Measurements from ENCODE around the gene ZZZ3.
"Not testable (repeated sequence)": the region's sequence is repeated elsewhere in the genome, so short reads cannot be mapped to it uniquely, and the experiment has no call there.

Gene ZZZ3

DNA sequence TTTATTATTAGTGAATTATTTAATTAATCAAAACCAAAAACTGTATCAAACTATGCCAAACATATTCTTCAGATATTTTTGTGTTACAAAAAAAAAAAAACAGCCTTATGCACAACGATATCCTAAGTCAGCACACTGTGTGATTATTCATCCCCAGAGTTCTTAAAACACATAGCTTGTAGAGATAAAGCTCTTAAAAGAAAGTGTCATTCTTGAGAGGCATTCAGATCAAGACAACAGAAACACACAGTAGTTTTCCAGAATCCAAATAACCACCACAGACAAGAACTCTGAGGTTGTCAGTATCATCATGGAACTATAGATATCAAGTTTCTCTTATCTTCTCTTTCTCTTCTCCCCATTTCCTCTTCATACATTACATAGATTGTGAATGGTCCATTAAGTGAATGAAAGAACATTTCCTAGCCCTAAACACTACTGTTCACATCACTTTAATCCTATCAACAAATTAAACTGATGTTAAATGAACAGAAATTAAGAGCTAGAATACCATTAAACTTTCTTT, 13.5 kb downstream of the ZZZ3 start:
- DNase-seq: no peak

DNA sequence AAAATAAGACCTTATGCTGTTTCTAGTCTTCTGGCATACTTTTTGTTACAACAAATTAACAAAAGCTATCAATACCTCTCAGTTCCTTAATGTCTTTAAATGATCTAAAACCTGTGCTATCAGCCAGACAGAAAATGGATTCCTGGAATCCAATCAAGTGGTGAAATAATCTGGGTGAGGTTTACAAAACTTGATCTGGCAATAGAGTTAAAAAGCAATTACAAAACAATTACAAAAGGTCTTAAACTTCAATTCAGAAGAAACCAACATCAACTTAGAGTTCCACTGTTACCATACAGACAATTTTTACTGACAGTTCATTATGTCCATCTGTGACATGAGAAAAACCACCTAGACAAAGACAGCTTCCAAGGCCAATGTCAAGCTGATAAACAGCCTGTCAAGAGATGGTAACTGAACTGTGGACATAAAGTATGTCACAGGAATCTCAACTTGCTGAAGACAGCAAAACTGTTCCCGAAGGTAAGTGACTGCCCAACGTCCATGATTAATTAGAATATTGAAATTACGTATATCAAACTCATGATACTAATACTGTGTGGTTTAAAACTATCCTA, 17.4 kb downstream of the ZZZ3 start:
- no peak for DNase-seq

DNA sequence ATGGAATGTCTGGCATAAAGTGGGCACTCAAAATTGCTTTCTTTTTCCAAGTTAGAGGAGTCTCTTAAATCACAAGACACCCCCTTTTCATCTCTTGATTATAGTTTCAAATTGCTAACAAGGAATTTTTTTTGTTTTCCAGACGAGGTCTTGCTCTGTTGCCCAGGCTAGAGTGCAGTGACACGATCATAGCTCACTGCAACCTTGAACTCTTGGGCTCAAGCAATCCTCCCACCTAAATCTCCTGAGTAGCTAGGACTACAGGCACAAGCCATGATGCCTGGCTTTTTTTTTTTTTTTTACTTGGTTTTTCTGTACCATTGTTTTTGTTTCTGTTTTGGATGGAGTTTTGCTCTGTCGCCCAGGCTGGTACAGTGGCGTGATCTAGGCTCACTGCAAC, 20.8 kb downstream of the ZZZ3 start:
- DNase-seq: no peak

DNA sequence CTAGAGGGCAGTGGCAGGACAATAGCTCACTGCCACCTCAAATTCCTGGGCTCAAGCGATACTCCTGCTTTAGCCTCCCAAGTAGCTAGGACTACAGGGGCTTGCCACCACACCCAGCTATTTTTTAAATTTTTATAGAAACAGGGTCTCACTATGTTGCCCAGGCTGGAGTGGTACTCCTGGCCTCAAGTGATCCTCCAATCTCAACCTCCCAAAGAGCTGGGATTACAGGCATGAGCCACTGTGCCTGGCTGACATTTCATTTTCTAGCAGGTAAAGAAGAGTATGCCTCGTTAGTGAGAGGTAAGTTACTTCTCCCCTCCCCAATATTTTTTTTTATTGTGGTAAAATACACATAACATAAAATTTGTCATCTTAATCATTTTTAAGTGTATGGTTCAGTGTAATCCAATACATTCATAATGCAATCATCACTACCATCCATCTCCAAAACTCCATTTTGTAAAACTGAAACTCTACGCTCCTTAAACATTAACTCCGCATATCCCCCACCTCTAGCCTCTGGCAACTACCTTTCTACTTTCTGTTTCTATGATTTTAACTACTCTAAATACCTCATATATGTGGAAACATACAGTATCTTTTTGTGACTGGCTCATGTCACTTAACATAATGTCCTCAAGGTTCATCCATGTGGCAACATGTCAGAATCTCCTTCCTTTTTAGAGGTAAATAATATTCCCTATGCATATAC, 22.4 kb downstream of the ZZZ3 start:
- no peak for DNase-seq

DNA sequence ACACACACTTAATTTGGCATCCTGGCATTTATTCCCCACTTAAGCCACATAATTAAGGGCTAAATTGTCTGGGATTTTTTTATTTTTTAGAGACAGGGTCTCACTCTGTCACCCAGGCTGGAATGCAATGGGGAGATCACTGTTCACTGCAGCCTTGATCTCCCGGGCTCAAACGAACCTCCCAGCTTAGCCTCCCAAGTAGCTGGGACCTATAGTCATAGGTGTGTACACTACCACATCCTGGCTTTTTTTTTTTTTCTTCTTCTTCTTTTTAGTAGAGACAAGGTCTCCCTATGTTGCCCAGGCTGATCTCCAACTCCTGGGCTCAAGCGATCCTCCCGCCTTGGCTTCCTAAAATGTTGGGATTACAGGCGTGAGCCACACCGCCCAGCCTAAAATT, 24.2 kb downstream of the ZZZ3 start:
- DNase-seq: no peak

DNA sequence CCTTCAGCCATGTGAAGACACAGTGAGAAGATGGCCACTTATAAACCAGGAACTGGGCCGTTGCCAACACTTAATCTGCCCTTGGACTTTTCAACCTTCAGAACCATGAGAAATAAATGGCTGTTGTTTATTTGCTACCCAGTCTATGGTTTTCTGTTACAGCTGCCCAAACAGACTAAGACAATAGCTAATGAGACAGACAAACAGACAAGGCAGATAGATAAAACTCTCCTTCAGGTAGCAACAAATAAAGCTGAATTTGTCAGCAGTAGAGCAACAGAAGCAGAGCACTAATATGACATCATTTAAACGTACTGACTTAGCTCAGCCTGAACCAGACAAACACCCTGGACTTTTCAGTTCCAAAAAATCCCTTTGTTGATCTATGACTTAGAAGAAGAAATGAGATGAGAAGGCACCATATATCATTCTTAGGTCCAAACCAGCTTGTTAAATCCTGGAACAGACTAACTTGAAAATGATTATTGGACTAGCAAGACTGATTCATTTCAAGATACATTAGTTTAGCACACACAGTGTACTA, 27.0 kb downstream of the ZZZ3 start:
- DNase-seq: no peak

DNA sequence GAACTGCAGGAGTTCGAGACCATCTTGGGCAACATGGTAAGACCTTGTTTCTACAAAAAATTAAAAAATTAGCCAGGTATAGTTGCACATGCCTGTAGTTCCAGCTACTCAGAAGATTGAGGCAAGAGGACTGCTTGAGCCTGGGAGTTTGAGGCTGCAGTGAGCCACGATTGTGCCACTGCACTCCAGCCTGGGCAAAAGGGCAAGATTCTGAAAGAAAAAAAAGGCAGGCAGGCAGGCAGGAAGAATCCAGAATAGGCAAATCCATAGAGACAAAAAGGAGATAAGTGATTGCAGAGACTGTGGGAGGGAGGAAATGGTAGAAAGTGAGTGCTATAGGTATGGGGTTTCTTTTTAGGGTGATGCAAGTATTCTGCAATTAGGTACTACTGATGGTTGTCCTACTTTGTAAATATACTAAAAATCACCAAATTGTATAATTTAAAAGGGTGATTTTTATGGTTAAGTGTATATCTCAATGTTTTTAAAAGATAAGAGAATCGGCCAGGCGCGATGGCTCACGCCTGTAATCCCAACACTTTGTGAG, 29.4 kb downstream of the ZZZ3 start:
- no peak for DNase-seq

DNA sequence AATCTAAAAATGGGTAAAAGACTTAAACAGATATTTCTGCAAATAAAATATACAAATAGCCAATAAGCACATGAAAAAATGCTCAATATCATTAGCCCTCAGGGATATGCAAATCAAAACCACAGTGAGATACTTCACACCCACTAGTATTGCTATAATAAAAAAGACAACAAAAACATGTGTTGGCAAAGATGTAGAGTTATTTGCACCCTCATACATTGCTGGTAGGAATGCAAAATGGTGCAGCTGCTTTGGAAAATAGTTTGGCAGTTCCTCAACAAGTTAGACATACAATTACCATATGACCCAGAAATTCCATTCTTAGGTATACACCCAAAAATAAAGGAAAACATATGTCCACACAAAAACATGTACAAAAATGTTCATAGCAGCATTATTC, 30.2 kb downstream of the ZZZ3 start:
- no peak for DNase-seq

DNA sequence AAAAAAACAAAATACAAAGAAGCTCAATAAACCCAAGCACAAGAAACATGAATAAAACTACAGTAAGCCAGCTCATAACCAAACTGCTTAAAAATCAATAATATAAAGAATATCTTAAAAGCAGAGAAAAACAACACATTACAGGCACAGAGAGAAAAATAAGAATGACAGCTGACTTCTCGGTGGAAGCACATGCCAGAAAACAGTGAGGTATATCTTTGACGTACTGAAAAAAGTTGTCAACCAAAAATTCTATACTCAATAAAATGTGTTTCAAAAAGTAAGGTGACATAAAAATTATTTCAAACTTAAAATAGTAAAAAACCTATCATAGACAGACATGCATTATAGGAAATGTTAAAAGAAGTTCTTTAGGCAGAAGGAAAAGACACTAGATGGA, 33.3 kb downstream of the ZZZ3 start:
- DNase-seq: no peak

DNA sequence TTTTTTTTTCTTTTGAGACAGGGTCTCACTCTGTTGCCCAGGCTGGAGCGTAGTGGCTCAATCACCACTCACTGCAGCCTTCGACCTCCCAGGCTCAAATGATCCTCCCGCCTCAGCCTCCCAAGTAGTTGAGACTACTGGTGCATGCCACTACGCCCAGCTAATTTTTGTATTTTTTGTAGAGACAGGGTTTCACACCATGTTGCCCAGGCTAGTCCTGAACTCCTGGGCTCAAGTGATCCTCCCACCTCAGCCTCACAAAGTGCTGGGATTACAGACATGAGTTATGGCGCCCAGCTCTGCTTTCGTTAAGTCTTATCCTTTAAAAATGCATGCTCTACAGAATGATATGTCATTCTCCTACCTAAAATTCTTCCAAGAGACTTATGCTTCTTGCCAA, 36.2 kb downstream of the ZZZ3 start:
- not testable (repeated sequence) for DNase-seq

DNA sequence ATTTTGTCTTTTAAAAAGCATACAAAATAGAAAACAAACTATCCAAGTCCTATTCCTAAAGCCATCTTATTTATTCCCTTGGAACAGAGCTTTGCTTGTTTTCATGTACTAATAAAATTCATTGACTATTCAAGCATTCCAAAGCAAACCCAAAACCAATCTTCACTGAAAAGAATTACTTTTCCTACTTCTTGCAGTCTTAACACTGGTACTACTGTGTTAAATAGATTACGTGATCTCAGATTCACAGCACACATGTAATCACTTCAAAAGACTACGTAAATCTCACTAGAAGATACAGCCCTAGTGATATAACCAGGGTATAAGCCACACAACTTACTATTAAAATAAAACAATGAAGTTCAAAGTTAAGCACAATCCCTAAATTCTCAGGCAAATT, 39.0 kb downstream of the ZZZ3 start:
- no peak for DNase-seq

DNA sequence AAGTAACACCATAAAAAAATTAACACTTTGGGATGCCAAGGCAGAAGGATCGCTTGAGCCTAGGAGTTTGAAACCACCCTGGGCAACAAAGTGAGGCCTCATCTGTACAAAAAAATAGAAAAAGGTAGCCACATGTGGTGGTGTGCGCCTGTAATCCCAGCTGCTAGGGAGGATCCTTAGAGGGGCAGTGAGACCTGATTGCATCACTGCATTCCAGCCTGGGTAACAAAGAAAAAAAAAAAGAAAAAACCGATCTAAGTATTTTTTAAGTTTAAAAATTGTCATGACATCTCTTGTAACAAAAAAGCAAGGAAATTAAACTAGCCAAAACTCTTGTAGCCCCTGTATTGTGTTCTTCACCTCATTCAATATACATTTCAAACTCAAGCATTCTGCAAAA, 39.5 kb downstream of the ZZZ3 start:
- DNase-seq: no peak

DNA sequence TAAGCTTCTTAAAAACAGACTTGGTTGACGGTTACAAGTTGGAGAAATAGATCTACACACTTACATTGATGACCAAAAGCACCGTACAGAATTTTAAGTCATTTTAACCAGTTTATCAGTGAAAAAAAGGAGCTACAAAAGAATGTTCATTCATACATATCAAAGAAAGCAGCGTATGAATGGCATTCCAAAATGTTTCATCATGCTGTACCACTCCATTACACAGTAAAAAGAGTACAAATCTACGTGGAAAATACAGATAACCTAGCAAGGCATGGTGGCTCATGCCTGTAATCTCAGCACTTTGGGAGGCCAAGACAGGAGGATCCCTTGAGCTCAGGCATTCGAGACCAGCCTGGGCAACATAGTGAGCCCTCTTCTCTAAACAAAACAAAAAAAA, 40.3 kb downstream of the ZZZ3 start:
- DNase-seq: no peak

DNA sequence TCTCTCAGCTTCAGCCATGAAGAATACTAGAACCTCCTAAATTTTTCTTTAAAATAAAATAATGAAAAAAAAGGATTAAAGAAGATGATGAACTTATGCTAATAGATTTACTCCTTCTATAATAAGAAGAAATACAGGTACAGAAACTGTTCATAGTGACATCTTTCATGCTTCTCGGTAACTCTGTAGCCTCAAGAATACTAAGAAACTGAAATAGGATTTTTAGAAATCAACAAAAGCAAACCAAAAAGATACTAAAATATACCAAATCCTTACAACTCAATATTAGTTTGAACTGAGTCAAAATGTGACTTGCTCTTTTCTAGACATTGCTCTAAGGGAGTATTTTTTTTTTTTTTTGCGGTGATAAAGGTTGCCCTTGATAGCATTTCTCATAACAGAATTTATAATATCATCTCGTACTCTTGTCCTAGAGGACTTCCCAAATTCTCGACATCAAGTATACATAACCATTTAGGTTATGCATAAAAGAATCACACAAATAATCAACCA, 42.8 kb downstream of the ZZZ3 start:
- DNase-seq: no peak

DNA sequence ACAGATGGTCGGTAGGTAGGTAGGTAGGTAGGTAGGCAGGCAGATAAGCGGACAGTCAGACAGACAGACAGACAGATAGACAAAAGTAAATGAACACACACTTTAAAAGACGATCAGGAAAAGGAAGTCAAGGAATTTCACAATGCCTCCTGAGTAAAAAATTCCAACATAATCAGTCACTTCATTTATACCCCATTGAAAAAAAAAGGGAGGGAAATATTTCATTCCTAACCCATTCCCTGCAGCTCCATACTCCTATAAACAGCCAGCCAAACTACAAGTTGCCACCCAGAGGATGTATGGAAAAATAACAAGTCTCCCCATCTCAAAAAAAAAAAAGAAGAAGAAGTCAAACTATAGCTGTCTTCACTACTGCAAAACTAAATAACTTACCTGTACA, 43.4 kb downstream of the ZZZ3 start:
- DNase-seq: no peak

DNA sequence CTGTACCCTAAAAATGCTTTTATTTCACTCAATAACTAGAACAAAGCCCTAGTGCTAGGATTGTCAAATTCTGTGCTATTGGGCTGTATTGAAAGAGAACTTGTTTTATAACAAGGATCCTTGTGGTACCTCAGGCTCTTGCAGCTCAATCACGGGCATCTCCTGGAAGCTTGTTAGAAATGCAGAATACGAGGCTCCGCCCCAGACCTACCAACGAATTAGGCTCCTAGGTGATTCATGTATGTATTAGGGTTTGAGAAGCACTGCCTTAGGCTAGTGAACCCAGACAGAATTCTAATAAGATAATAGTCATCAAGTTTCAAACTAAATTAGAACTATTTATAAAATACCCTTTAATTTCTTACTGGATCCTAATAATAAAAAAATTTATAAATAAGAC, 45.6 kb downstream of the ZZZ3 start:
- DNase-seq: no peak

All from CD4-positive, alpha-beta T cell treated with Interleukin-15 for 1 hour (primary cell).